Activated naive CD4-positive, alpha-beta T cell treated with anti-CD3 and anti-CD28 coated beads, Interleukin-2, amount 50 U/mL, for 24 hours (primary cell): Measurements from ENCODE around the gene LRBA.

ENCODE experiments used
- H3K27ac Mint-ChIP-seq: one replicate; pipeline ENCODE4 v1.8.0; 2021; ENCODE audit warnings: mild to moderate bottlenecking, mixed read lengths
- H3K27me3 Mint-ChIP-seq: one replicate; pipeline ENCODE4 v1.8.0; 2021; ENCODE audit warnings: mixed read lengths
- H3K36me3 Mint-ChIP-seq: one replicate; pipeline ENCODE4 v1.8.0; 2021; ENCODE audit warnings: mixed read lengths
- H3K4me1 Mint-ChIP-seq: one replicate; pipeline ENCODE4 v1.8.0; 2021; ENCODE audit warnings: mixed read lengths
- H3K4me3 Mint-ChIP-seq: one replicate; pipeline ENCODE4 v1.8.0; 2021; ENCODE audit warnings: mild to moderate bottlenecking, mixed read lengths
- H3K9me3 Mint-ChIP-seq: one replicate; pipeline ENCODE4 v1.8.0; 2021; ENCODE audit warnings: mixed read lengths

LRBA gene

GRCh38 chr4:150240011-150240410 lies 775.1 kb downstream of the LRBA start:
- Mint-ChIP-seq H3K27me3 (peaks cover 2% of the 10 kb centered on the region), H3K9me3 (no peaks in the 10 kb centered on the region), H3K4me1 (no peaks in the 10 kb centered on the region), H3K36me3 (no peaks in the 10 kb centered on the region), H3K27ac (no peak overlapping the region), H3K4me3 (no peak overlapping the region)

DNA sequence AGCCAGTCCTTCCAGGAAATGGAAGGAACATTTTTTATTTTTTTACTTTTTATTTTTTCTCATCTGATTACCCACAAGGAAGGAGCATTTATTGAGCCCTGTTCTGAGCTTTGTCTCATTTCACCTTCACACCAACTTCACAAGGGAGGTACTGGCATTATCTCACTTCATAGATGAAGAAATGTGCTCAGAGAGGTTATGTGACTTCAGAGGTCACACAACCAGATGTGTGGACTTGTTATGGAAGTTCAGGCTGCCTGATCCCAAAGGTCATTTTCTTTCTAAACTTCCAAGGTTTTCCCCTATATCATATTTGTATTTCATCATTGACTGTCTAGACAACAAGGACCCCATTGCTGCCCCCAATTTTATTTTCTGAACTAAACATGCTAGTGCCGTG lies 776.5 kb downstream of the LRBA start:
- no peak overlapping the region for H3K4me3 Mint-ChIP-seq
- H3K27ac Mint-ChIP-seq = no peak overlapping the region
- H3K27me3 Mint-ChIP-seq = peaks cover 2% of the 10 kb centered on the region
- no peaks in the 10 kb centered on the region for H3K4me1 Mint-ChIP-seq
- H3K36me3 Mint-ChIP-seq = no peaks in the 10 kb centered on the region
- H3K9me3 Mint-ChIP-seq = no peaks in the 10 kb centered on the region

DNA sequence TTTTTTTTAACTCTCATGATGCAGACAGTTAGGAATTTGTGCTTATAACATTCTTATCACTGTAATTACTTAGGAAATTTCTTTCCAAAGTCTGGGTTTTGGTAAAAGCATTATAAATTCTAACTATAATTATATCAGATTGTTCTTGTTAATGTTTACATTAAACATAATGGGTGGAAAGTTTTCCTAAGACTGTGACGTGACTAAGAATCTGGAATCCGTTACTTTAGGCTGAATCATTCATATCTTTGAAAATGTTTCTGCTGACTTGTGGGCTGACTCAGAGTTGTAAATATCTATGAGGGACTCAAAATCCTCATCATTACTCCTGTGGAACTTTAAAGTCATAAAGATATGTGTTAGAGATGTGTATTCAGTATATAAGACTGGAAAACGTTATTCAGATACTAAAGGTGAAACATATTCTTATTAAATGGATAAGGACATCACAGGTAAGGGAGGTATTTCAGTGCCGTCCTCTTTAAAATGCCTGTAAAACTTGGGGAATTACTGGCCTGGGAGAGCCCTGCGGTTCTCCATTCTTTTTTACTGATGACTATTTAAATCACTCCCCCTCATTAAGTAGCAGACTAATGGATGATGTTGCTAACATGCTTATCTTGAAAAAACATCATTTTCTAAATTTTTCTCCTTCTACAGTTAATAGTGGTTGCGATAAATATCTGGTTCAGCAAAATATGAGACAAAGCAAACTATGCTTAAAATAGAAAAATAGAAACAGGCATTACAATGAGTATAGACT lies 777.8 kb downstream of the LRBA start:
- no peak overlapping the region for H3K27ac Mint-ChIP-seq
- no peaks in the 10 kb centered on the region for H3K4me1 Mint-ChIP-seq
- H3K27me3 Mint-ChIP-seq = peaks cover 6% of the 10 kb centered on the region
- no peaks in the 10 kb centered on the region for H3K36me3 Mint-ChIP-seq
- H3K9me3 Mint-ChIP-seq = no peaks in the 10 kb centered on the region
- no peak overlapping the region for H3K4me3 Mint-ChIP-seq

GRCh38 chr4:150236626-150237025 lies 778.5 kb downstream of the LRBA start:
- Mint-ChIP-seq H3K27ac (no peak overlapping the region), H3K4me1 (no peaks in the 10 kb centered on the region), H3K4me3 (no peak overlapping the region), H3K9me3 (no peaks in the 10 kb centered on the region), H3K27me3 (peaks cover 6% of the 10 kb centered on the region), H3K36me3 (no peaks in the 10 kb centered on the region)

- no peak overlapping the region for H3K27ac Mint-ChIP-seq
- no peak overlapping the region for H3K4me3 Mint-ChIP-seq
- H3K36me3 Mint-ChIP-seq = no peaks in the 10 kb centered on the region
- no peaks in the 10 kb centered on the region for H3K9me3 Mint-ChIP-seq
- peaks cover 6% of the 10 kb centered on the region for H3K27me3 Mint-ChIP-seq
- H3K4me1 Mint-ChIP-seq = no peaks in the 10 kb centered on the region
Observed at GRCh38 chr4:150235808-150236271, 779.2 kb downstream of the LRBA start.

DNA sequence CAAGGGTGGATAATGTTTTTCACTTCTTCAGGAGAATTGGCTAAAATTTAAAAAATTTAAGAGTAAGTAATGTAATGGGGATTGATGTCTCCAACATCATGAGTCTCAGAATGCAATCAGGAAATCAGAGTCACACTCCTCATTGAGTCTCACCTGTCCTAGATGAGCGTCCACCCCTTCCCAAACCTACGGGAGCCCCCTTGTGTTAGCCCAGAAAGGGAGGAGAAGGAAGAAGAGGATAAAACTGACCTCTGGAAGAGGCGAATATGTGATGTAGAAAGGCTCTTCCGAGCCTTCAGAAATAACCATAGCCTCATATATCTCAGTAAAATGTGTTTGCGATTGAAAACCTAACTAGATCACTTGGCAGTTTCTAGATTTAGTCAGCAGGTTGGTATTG lies 779.8 kb downstream of the LRBA start:
- Mint-ChIP-seq H3K36me3 (no peaks in the 10 kb centered on the region), H3K27me3 (peaks cover 6% of the 10 kb centered on the region), H3K4me1 (no peaks in the 10 kb centered on the region), H3K27ac (no peak overlapping the region), H3K4me3 (no peak overlapping the region), H3K9me3 (no peaks in the 10 kb centered on the region)

- H3K4me3 Mint-ChIP-seq = no peak overlapping the region
- H3K36me3 Mint-ChIP-seq = no peaks in the 10 kb centered on the region
- no peaks in the 10 kb centered on the region for H3K9me3 Mint-ChIP-seq
- H3K27ac Mint-ChIP-seq = no peak overlapping the region
- H3K27me3 Mint-ChIP-seq = peaks cover 6% of the 10 kb centered on the region
- H3K4me1 Mint-ChIP-seq = no peaks in the 10 kb centered on the region
Observed at GRCh38 chr4:150234246-150234645, 780.8 kb downstream of the LRBA start.

- Mint-ChIP-seq H3K9me3 (no peaks in the 10 kb centered on the region), H3K27ac (no peak overlapping the region), H3K27me3 (peaks cover 8% of the 10 kb centered on the region), H3K4me3 (no peak overlapping the region), H3K36me3 (no peaks in the 10 kb centered on the region), H3K4me1 (no peaks in the 10 kb centered on the region)
Observed at GRCh38 chr4:150232029-150232428, 783.1 kb downstream of the LRBA start.

GRCh38 chr4:150231107-150231770 lies 783.8 kb downstream of the LRBA start:
- no peaks in the 10 kb centered on the region for H3K4me1 Mint-ChIP-seq
- no peak overlapping the region for H3K4me3 Mint-ChIP-seq
- peaks cover 8% of the 10 kb centered on the region for H3K27me3 Mint-ChIP-seq
- H3K36me3 Mint-ChIP-seq = no peaks in the 10 kb centered on the region
- H3K9me3 Mint-ChIP-seq = no peaks in the 10 kb centered on the region
- no peak overlapping the region for H3K27ac Mint-ChIP-seq

DNA sequence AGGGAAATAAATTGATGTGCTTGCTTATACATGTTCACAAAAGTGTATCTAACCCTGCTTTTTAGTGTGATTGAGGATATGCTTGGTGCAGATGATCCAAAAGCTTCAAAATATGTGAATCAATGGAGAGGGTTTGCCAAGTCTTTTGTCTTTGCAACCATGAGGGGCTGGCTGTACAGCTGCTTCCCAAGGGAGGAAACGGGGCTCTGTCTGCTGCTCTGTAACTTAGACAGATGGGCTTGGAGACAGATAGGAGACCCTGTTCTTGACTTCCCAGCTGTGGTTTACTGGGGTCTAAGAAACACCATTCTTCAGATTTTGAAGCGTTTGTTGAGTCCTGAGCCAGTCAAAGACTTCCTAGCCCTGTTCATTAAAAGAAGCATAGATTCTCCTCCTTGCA lies 784.5 kb downstream of the LRBA start:
- H3K9me3 Mint-ChIP-seq = no peaks in the 10 kb centered on the region
- H3K4me1 Mint-ChIP-seq = no peaks in the 10 kb centered on the region
- no peak overlapping the region for H3K4me3 Mint-ChIP-seq
- peaks cover 8% of the 10 kb centered on the region for H3K27me3 Mint-ChIP-seq
- no peak overlapping the region for H3K27ac Mint-ChIP-seq
- no peaks in the 10 kb centered on the region for H3K36me3 Mint-ChIP-seq

- Mint-ChIP-seq H3K36me3 (no peaks in the 10 kb centered on the region), H3K9me3 (no peaks in the 10 kb centered on the region), H3K27me3 (peaks cover 8% of the 10 kb centered on the region), H3K4me3 (no peak overlapping the region), H3K4me1 (no peaks in the 10 kb centered on the region), H3K27ac (no peak overlapping the region)
Observed at GRCh38 chr4:150229520-150229919, 785.6 kb downstream of the LRBA start.

- Mint-ChIP-seq H3K4me1 (no peaks in the 10 kb centered on the region), H3K36me3 (no peaks in the 10 kb centered on the region), H3K27me3 (peaks cover 6% of the 10 kb centered on the region), H3K9me3 (no peaks in the 10 kb centered on the region), H3K4me3 (no peak overlapping the region), H3K27ac (no peak overlapping the region)
Observed at GRCh38 chr4:150224896-150225591, 790.0 kb downstream of the LRBA start.

DNA sequence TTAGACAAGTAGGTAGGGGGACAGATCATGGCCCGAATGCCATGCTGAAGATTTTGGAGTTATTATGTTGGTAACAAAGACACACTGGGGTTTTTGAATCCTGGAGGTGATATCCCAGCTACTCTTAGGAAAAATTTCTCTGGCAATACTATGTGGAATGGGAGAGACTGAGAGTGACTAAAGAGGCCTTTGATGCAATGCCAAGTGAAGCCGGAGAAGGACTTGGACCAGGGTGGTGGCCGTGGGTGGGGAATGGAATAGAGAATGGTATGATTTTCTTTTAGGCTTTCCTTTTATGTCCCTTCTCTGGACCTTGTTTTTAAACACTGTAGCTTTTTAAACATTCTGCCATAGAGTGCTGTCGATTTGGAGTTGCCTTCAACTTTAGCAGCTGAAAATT lies 795.2 kb downstream of the LRBA start:
- no peaks in the 10 kb centered on the region for H3K9me3 Mint-ChIP-seq
- H3K4me1 Mint-ChIP-seq = no peaks in the 10 kb centered on the region
- H3K36me3 Mint-ChIP-seq = no peaks in the 10 kb centered on the region
- H3K27me3 Mint-ChIP-seq = peaks cover 5% of the 10 kb centered on the region
- no peak overlapping the region for H3K4me3 Mint-ChIP-seq
- no peak overlapping the region for H3K27ac Mint-ChIP-seq

- H3K36me3 Mint-ChIP-seq = no peaks in the 10 kb centered on the region
- H3K27me3 Mint-ChIP-seq = peaks cover 5% of the 10 kb centered on the region
- H3K27ac Mint-ChIP-seq = no peak overlapping the region
- no peaks in the 10 kb centered on the region for H3K9me3 Mint-ChIP-seq
- H3K4me1 Mint-ChIP-seq = no peaks in the 10 kb centered on the region
- H3K4me3 Mint-ChIP-seq = no peak overlapping the region
Observed at GRCh38 chr4:150218447-150218846, 796.6 kb downstream of the LRBA start.

- H3K9me3 Mint-ChIP-seq = no peaks in the 10 kb centered on the region
- H3K36me3 Mint-ChIP-seq = no peaks in the 10 kb centered on the region
- H3K27ac Mint-ChIP-seq = no peak overlapping the region
- H3K4me1 Mint-ChIP-seq = no peaks in the 10 kb centered on the region
- H3K4me3 Mint-ChIP-seq = no peak overlapping the region
- H3K27me3 Mint-ChIP-seq = peaks cover 5% of the 10 kb centered on the region
Observed at GRCh38 chr4:150217808-150218207, 797.3 kb downstream of the LRBA start.

GRCh38 chr4:150217192-150217591 lies 797.9 kb downstream of the LRBA start:
- Mint-ChIP-seq H3K4me1 (no peaks in the 10 kb centered on the region), H3K27ac (no peak overlapping the region)

More at GRCh38 chr4:150217192-150217591, 797.9 kb downstream of the LRBA start:
- H3K9me3 Mint-ChIP-seq = no peaks in the 10 kb centered on the region
- no peak overlapping the region for H3K4me3 Mint-ChIP-seq
- H3K36me3 Mint-ChIP-seq = no peaks in the 10 kb centered on the region
- peaks cover 5% of the 10 kb centered on the region for H3K27me3 Mint-ChIP-seq
